ENCODE results near the gene SETD4.

DNA sequence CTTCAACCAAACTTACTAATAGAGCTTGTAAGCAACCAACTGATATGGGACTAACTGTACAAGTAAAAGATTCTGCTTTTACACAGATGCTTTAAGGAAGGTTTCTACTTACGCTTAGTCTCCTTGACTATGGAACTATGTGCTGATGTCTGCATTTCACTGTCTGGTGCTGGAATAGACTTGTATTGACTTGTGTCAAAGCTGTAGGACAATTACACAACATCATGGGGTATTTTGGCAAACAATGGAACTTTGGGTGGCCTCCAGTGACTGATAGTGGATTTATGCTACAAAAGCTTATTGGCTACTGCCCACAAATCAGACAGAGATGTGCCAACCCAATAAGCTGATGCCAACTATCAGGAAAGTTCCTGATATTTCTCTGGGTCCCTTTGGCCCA, 20.1 kb upstream of the SETD4 start:
- TF ChIP-seq POLR2A (IDR thresholded peaks at IDR 0.05): no peak
- TF ChIP-seq, protein P1, sequence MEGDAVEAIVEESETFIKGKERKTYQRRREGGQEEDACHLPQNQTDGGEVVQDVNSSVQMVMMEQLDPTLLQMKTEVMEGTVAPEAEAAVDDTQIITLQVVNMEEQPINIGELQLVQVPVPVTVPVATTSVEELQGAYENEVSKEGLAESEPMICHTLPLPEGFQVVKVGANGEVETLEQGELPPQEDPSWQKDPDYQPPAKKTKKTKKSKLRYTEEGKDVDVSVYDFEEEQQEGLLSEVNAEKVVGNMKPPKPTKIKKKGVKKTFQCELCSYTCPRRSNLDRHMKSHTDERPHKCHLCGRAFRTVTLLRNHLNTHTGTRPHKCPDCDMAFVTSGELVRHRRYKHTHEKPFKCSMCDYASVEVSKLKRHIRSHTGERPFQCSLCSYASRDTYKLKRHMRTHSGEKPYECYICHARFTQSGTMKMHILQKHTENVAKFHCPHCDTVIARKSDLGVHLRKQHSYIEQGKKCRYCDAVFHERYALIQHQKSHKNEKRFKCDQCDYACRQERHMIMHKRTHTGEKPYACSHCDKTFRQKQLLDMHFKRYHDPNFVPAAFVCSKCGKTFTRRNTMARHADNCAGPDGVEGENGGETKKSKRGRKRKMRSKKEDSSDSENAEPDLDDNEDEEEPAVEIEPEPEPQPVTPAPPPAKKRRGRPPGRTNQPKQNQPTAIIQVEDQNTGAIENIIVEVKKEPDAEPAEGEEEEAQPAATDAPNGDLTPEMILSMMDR (IDR thresholded peaks at IDR 0.05): no peak
